Immature natural killer cell (primary cell): ENCODE data around the gene ALPG. TPM values are rescaled to one million over a fixed set of nuclear protein-coding genes. Genes with fewer than 3 reads are reported as not detected.
"Not testable (repeated sequence)": the region's sequence is repeated elsewhere in the genome, so short reads cannot be mapped to it uniquely, and the experiment has no call there.

Experiments
- DNase-seq, 3 donors: peaks; one replicate each; pipeline ENCODE4 v3.0.0; 2022; ENCODE audit warnings: mixed read lengths in 1 of 3
- H3K27ac Mint-ChIP-seq, 6 donors: one replicate each; pipeline ENCODE4 v1.8.0; 2020; ENCODE audit warnings: mixed read lengths in 6 of 6, mild to moderate bottlenecking in 5 of 6, inconsistent platforms in 4 of 6, moderate library complexity in 3 of 6
- H3K27me3 Mint-ChIP-seq, 3 donors: one replicate each; pipeline ENCODE4 v1.8.0; 2020 to 2021; ENCODE audit warnings: low read depth in 3 of 3, mild to moderate bottlenecking in 3 of 3, mixed read lengths in 3 of 3, moderate library complexity in 3 of 3, inconsistent platforms in 1 of 3
- H3K36me3 Mint-ChIP-seq, 3 donors: one replicate each; pipeline ENCODE4 v1.8.0; 2020; ENCODE audit warnings: mixed read lengths in 3 of 3, inconsistent platforms in 2 of 3, mild to moderate bottlenecking in 2 of 3
- H3K4me1 Mint-ChIP-seq, 2 donors: one replicate each; pipeline ENCODE4 v1.8.0; 2020; ENCODE audit warnings: inconsistent platforms in 2 of 2, mild to moderate bottlenecking in 2 of 2, mixed read lengths in 2 of 2, moderate library complexity in 1 of 2
- H3K4me3 Mint-ChIP-seq, 5 donors: one replicate each; pipeline ENCODE4 v1.8.0; 2020; ENCODE audit warnings: mild to moderate bottlenecking in 5 of 5, mixed read lengths in 5 of 5, inconsistent platforms in 3 of 5, moderate library complexity in 3 of 5
- H3K9me3 Mint-ChIP-seq, 6 donors: one replicate each; pipeline ENCODE4 v1.8.0; 2020; ENCODE audit warnings: mild to moderate bottlenecking in 6 of 6, mixed read lengths in 6 of 6, inconsistent platforms in 4 of 6, moderate library complexity in 3 of 6
- polyA plus RNA-seq, 3 donors: library from polyadenylated mRNA; unstranded; fragments of 300-500 nt; fragmentation: Illumina TruSeq; gene quantifications; one replicate each; pipeline ENCODE4 v1.2.3, GENCODE V29; 2021

Gene ALPG
- polyA plus RNA-seq, 3 donors from 2014 or later, result not detected

GRCh38 chr2:232415736-232416520, 9.3 kb downstream of the ALPG start:
- H3K9me3 Mint-ChIP-seq, result no peaks in the 10 kb centered on the region
- H3K4me1 Mint-ChIP-seq, result no peaks in the 10 kb centered on the region
- H3K27me3 Mint-ChIP-seq, result peaks cover 1 to 9% (median 7%) of the 10 kb centered on the region in 3 donors
- no peak overlapping the region for H3K4me3 Mint-ChIP-seq
- H3K27ac Mint-ChIP-seq, result no peak overlapping the region
- H3K36me3 Mint-ChIP-seq, result no peaks in the 10 kb centered on the region
- DNase-seq, result no peak

DNA sequence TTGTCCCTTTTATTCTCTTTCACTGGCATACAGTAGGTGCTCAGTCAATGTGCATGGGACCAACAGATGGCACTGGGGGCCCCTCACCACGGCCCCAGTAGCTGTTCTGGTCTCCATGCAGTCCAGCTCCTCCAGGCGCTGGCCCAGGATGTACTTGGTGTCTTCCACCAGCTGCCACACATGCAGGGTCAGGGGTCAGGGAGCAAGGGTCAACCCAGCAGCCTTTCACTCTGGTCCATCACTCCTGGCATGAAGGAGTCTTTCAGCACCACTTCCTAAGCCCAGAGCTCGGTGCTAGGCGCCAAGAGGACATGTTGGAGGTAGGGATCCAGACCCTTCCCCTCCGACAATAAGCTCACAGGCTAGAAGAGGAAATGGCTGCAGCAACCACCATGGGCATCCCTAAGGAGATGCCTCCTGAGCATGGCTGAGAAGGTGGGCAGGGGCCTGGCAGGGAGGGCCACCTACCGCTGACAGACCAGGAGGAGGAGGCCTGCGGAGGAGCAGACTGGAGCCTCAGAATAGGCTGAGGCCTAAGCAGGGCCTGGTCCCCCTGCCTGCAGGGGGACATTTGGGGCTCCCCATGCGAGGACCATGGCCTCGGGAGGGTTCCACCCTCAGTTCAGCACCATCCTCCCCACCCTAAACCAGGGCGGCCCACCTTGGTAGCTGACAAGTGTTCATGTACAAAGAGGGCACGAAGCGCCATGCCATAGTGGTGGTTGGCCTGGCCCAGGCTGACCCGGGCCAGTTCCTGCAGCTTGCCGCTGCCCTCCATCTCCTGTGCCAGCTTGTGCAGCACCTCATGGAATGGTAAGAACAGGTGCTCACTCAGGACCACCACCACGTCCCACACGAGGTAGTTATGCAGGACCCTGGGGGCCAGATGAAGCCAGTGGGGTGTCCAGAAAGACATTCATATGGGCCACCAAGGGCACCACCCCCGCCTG, 10.2 kb downstream of the ALPG start:
- no peaks in the 10 kb centered on the region for H3K9me3 Mint-ChIP-seq
- no peak overlapping the region for H3K4me3 Mint-ChIP-seq
- no peak for DNase-seq
- H3K36me3 Mint-ChIP-seq, result no peaks in the 10 kb centered on the region
- no peak overlapping the region for H3K27ac Mint-ChIP-seq
- H3K4me1 Mint-ChIP-seq, result peaks cover 0 to under 1% of the 10 kb centered on the region in 2 donors
- H3K27me3 Mint-ChIP-seq, result peaks cover 1 to 10% (median 7%) of the 10 kb centered on the region in 3 donors

DNA sequence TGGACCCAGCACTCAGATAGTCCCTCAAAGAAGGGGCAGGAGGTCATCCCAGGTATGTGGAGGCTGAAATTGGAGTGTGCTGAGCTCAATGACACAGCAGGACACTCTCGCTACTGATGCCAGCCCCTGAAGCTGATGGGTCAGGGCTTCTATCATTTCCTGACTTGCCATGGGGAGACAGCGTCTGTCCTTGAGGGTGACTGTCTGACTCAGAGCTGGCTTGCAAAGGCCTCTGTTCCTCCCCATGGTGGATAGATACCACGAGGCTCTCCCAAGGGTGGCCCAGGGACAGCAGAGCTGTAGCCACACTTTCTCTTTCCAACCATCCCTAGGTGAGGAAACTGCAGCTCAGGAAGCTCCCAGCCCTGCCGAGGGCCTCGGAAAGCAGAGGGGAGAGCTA, 10.8 kb downstream of the ALPG start:
- Mint-ChIP-seq H3K4me1 (peaks cover 0 to 2% of the 10 kb centered on the region in 2 donors), H3K27me3 (peaks cover 6 to 12% (median 7%) of the 10 kb centered on the region in 3 donors), H3K36me3 (no peaks in the 10 kb centered on the region), H3K4me3 (no peak overlapping the region), H3K9me3 (no peaks in the 10 kb centered on the region), H3K27ac (no peak overlapping the region)
- DNase-seq, result no peak

DNA sequence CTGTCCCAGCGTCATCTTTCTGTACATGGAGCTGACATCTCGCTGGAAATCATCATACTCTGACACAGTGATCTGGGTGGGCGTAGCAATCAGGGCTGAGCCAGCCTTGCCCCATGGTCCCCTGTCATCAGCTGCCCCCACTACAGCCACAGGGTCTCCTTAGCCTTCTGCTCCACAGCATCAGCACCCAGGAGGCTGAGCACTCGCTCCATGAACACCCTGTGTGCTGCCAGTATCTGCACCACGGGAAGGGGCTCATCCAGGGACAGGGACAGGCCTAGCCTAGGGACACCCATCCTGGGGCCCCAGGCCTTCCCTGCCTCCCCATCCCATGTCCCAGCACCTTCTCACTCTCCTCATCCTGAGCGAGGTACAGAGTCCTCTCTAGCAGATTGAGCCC, 11.4 kb downstream of the ALPG start:
- H3K4me1 Mint-ChIP-seq, result peaks cover 0 to 2% of the 10 kb centered on the region in 2 donors
- no peak for DNase-seq
- H3K4me3 Mint-ChIP-seq, result no peak overlapping the region
- no peaks in the 10 kb centered on the region for H3K9me3 Mint-ChIP-seq
- H3K36me3 Mint-ChIP-seq, result no peaks in the 10 kb centered on the region
- H3K27ac Mint-ChIP-seq, result no peak overlapping the region
- H3K27me3 Mint-ChIP-seq, result peaks cover 6 to 10% (median 6%) of the 10 kb centered on the region in 3 donors

- no peak overlapping the region for H3K27ac Mint-ChIP-seq
- peaks cover 6 to 12% (median 8%) of the 10 kb centered on the region in 3 donors for H3K27me3 Mint-ChIP-seq
- DNase-seq, result no peak
- H3K36me3 Mint-ChIP-seq, result no peaks in the 10 kb centered on the region
- no peaks in the 10 kb centered on the region for H3K9me3 Mint-ChIP-seq
- H3K4me3 Mint-ChIP-seq, result no peak overlapping the region
- peaks cover 0 to 2% of the 10 kb centered on the region in 2 donors for H3K4me1 Mint-ChIP-seq
Measured at GRCh38 chr2:232418466-232419244, 12.0 kb downstream of the ALPG start.

DNA sequence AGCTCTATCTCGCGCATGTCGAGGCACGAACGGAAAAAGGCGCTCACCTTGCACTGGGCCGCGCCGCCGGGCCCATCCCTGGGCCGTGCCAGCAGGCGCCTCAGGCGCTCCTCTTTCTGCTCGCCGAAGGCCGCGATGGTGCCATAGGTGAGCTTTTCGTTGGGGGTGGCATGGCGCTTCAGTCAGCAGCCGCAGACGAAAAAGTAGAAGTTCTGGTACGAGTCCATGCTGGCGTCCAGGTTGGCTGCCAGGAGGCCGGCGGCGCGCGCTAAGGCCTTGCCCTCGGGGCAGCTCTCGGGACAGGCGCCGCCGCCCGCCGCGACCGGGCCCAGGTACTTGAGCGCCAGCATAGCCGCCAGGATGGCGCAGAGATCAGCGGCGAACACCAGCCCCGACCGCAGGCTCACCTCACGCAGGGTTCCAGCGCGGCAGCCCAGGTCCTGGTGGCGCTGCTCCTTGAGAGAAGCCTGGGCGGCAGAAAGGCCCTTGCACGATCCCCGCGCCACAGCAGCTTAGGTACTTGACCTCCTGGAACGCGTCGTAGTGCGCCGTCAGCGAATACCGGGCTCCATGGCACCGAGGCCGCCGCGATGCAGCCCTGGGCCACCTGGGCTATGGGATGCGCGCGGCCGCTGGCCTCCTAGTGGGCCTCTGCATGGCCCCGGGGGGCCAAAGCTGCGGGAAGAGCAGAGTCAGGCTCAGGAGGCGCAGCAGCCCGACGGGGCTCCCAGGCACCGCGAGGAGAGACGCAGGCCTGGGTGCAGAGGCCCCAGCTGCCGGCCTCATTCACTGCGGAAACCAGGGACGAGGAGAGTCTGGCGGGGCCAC, 12.8 kb downstream of the ALPG start:
- H3K4me1 Mint-ChIP-seq, result peaks cover 0 to 2% of the 10 kb centered on the region in 2 donors
- DNase-seq, result no peak
- no peak overlapping the region for H3K4me3 Mint-ChIP-seq
- peaks cover 6 to 12% (median 11%) of the 10 kb centered on the region in 3 donors for H3K27me3 Mint-ChIP-seq
- no peak overlapping the region for H3K27ac Mint-ChIP-seq
- no peaks in the 10 kb centered on the region for H3K9me3 Mint-ChIP-seq
- no peaks in the 10 kb centered on the region for H3K36me3 Mint-ChIP-seq

DNA sequence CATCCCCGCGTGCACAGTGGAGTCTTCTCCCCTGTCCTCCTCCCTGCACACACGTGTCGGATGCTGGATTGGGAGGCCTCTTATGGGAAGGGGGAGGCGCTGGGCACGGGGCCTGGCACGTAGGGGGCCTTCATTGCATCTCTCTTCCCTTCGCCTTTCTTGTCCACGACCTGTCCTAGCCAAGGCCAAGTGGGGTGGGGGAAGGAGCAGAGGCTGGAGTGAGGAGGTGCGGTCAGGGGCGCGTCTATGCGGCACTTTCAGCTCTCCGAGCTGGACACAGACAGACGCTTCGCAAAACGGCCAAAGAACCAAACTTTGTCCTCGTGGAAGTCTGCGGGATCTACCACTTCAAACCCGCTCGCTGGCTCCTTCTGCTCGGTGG, 13.4 kb downstream of the ALPG start:
- Mint-ChIP-seq H3K36me3 (no peaks in the 10 kb centered on the region), H3K4me1 (peaks cover 0 to 2% of the 10 kb centered on the region in 2 donors), H3K4me3 (no peak overlapping the region), H3K9me3 (no peaks in the 10 kb centered on the region), H3K27ac (no peak overlapping the region), H3K27me3 (peaks cover 6 to 12% (median 11%) of the 10 kb centered on the region in 3 donors)
- no peak for DNase-seq

GRCh38 chr2:232420463-232421188, 14.0 kb downstream of the ALPG start:
- peak overlapping the region in 1 of 5 donors; percentile 26 for H3K4me3 Mint-ChIP-seq
- peaks cover 6 to 15% (median 11%) of the 10 kb centered on the region in 3 donors for H3K27me3 Mint-ChIP-seq

DNA sequence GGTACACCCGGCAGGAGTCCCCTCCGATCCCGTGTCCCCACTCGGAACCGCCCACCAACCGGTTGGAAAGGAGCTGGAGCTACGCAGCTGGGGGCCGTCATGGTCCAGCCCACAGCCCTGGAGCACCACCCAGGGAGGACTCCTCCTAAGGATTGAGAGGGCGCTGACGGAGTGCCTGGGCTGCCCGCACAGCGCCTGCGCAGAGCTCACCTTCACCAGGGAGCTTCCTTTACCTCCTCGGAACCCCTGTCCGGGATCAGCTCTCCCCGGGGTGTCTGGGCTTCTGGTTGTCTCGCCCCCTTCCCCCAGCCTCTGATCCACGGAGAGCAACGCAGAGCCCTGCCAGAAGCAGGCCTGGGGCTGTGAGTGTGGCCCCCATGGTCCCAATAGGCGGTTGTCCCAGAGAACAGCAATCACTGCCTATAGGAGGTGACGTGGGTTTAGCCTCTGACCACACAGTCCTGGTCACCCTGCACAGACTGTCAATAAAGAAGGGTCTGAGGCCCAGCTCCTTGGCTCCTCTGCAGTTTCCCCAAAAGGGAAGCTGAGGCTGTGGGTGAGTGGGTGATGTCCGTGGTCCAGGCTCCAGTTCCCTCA, 14.6 kb downstream of the ALPG start:
- Mint-ChIP-seq H3K36me3 (no peaks in the 10 kb centered on the region), H3K4me1 (peaks cover 0 to 2% of the 10 kb centered on the region in 2 donors), H3K4me3 (no peak overlapping the region), H3K9me3 (no peaks in the 10 kb centered on the region), H3K27ac (no peak overlapping the region), H3K27me3 (peaks cover 6 to 15% (median 11%) of the 10 kb centered on the region in 3 donors)
- no peak for DNase-seq

More at GRCh38 chr2:232420463-232421188, 14.0 kb downstream of the ALPG start:
- Mint-ChIP-seq H3K36me3 (no peaks in the 10 kb centered on the region), H3K9me3 (no peaks in the 10 kb centered on the region), H3K27ac (no peak overlapping the region), H3K4me1 (peaks cover 0 to 2% of the 10 kb centered on the region in 2 donors)
- DNase-seq, result no peak

- Mint-ChIP-seq H3K9me3 (no peaks in the 10 kb centered on the region), H3K4me1 (peaks cover 0 to 2% of the 10 kb centered on the region in 2 donors), H3K36me3 (no peaks in the 10 kb centered on the region), H3K27me3 (peaks cover 6 to 13% (median 11%) of the 10 kb centered on the region in 3 donors), H3K4me3 (no peak overlapping the region), H3K27ac (no peak overlapping the region)
- no peak for DNase-seq
Measured at GRCh38 chr2:232422051-232422450, 15.4 kb downstream of the ALPG start.

GRCh38 chr2:232422996-232423395, 16.4 kb downstream of the ALPG start:
- not testable (repeated sequence) for DNase-seq, H3K4me1 Mint-ChIP-seq, H3K27ac Mint-ChIP-seq, H3K36me3 Mint-ChIP-seq, H3K9me3 Mint-ChIP-seq, H3K4me3 Mint-ChIP-seq
- peaks cover 6 to 15% (median 13%) of the 10 kb centered on the region in 3 donors for H3K27me3 Mint-ChIP-seq

- not testable (repeated sequence) for H3K9me3 Mint-ChIP-seq, H3K4me3 Mint-ChIP-seq, H3K27ac Mint-ChIP-seq, H3K4me1 Mint-ChIP-seq, H3K36me3 Mint-ChIP-seq, DNase-seq
- H3K27me3 Mint-ChIP-seq, result peaks cover 4 to 15% (median 13%) of the 10 kb centered on the region in 3 donors
Measured at GRCh38 chr2:232423407-232423806, 16.8 kb downstream of the ALPG start.
